K562 (cell line): Measurements from ENCODE around the gene ITPK1. TPM values are rescaled to one million over a fixed set of nuclear protein-coding genes. Genes with fewer than 3 reads are reported as not detected.

ENCODE experiments used
- CREB1 ChIP-seq, 2 experiments: sonication (generic) in 1 of 2; formaldehyde crosslinking in 1 of 2; IDR thresholded peaks; 2 replicates each; pipeline versions ENCODE4 v1.6.1 to v1.8.0; 2012 to 2022; ENCODE audit warnings: inconsistent platforms in 1 of 2, mild to moderate bottlenecking in 1 of 2, missing genetic modification reagents in 1 of 2, moderate library complexity in 1 of 2
- MXI1 ChIP-seq: IDR thresholded peaks from 2 replicates; pipeline ENCODE4 v1.6.1; 2011; ENCODE audit warnings: low read depth, mild to moderate bottlenecking, improper control_type of control experiment, low read length
- NBN ChIP-seq: fragments of 450-650 bp; IDR thresholded peaks from 2 replicates; pipeline ENCODE4 v1.6.1; 2016; ENCODE audit warnings: low read depth, mild to moderate bottlenecking
- SRSF1 ChIP-seq: fragments of 200-400 bp; formaldehyde crosslinking; IDR thresholded peaks from 2 replicates; pipeline ENCODE4 v1.6.1; 2017; ENCODE audit warnings: mild to moderate bottlenecking, low read depth, low read length, moderate library complexity
- TBL1XR1 ChIP-seq, 2 experiments: IDR thresholded peaks; 2 replicates each; pipeline ENCODE4 v1.6.1; 2012; ENCODE audit warnings: improper control_type of control experiment in 2 of 2, low read length in 2 of 2, mild to moderate bottlenecking in 1 of 2
- ZBTB7A ChIP-seq: IDR thresholded peaks from 2 replicates; pipeline ENCODE4 v1.6.1; 2011; ENCODE audit warnings: low read depth, mild to moderate bottlenecking, low read length, moderate library complexity, borderline replicate concordance; ENCODE audit not compliant: control insufficient read depth
- ZNF197 ChIP-seq: fragments of 200-800 bp; sonication (Bioruptor generic); IDR thresholded peaks from 2 replicates; pipeline ENCODE4 v1.6.1; 2016; ENCODE audit warnings: low read depth, missing genetic modification characterization, missing compliant biosample characterization
- polyA plus RNA-seq, 8 experiments: library from polyadenylated mRNA; depleted of rRNA in 4 of 8; stranded (reverse) in 5 of 8; unstranded in 3 of 8; fragments of >200 nt; fragmentation: Nextera tagmentation in 2 of 8; fragmentation: Illumina TruSeq in 1 of 8; extraction: Ambion mirVana in 2 of 8; extraction: Trizol in 1 of 8; gene quantifications; 2 replicates each; pipeline versions ENCODE4 v1.2.1 to v1.2.3, GENCODE V29; 2011 to 2014; ENCODE audit warnings: inconsistent platforms in 1 of 8, missing spikeins in 1 of 8
- total RNA-seq, 7 experiments: library from RNA; depleted of rRNA in 6 of 7; stranded (reverse); fragments of >200 nt in 6 of 7; fragmentation: Illumina TruSeq in 2 of 7; extraction: Trizol in 2 of 7; gene quantifications; 2 replicates each; pipeline versions ENCODE4 v1.2.1 to v1.2.3, GENCODE V29; 2011 to 2021; ENCODE audit warnings: low replicate concordance in 1 of 7
- TF ChIP-seq, protein P1 (sequence below), 2 experiments: fragments of 450-650 bp in 1 of 2; sonication (generic) in 1 of 2; formaldehyde crosslinking; conservative IDR thresholded peaks; 2 replicates each; pipeline versions ENCODE4 v1.4.0 to v1.8.1; 2020 to 2022; ENCODE audit warnings: mild to moderate bottlenecking in 1 of 2, missing genetic modification reagents in 1 of 2
- TF ChIP-seq, protein P2 (sequence below): fragments of 450-650 bp; formaldehyde crosslinking; IDR thresholded peaks from 2 replicates; pipeline ENCODE4 v1.4.0; 2020; ENCODE audit warnings: mild to moderate bottlenecking, moderate library complexity
- TF ChIP-seq, protein P3 (sequence below): fragments of 250-450 bp; sonication (Bioruptor Pico); IDR thresholded peaks from 2 replicates; pipeline ENCODE4 v1.9.0; 2021; ENCODE audit warnings: mild to moderate bottlenecking

The ITPK1 gene
- total and polyA plus RNA-seq, 9 of the 15 experiments (the other 6 are each of a cell fraction or from before 2014, with no cell fraction given) = 1.2 to 39.2 (median 23.0) TPM

DNA sequence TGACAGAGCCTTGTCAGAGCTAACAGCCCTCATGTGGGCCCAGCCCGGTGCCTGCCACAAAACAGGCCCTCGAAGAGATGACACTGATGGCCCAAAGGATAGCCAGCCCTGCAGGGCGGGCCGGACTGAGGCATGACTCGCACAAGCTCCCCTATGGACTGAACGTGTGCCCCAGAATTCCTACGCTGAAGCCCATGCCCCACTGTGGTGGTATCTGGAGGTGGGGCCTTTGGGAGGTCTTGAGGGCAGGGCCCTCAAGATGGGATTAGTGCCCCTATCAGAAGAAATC is 154.2 kb downstream of the ITPK1 start (continued):
- TF ChIP-seq, protein P1, sequence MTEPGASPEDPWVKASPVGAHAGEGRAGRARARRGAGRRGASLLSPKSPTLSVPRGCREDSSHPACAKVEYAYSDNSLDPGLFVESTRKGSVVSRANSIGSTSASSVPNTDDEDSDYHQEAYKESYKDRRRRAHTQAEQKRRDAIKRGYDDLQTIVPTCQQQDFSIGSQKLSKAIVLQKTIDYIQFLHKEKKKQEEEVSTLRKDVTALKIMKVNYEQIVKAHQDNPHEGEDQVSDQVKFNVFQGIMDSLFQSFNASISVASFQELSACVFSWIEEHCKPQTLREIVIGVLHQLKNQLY (CRISPR knock-in tag; conservative IDR thresholded peaks at IDR 0.05) = no peak
- TF ChIP-seq TBL1XR1 (IDR thresholded peaks at IDR 0.05; ENCODE audit: low read length in 2 of 2) (no peak), MXI1 (no peak), SRSF1 (no peak), ZBTB7A (no peak), ZNF197 (no peak), NBN (no peak), CREB1 (IDR thresholded peaks at IDR 0.05) (no peak), CREB1 (CRISPR knock-in tag; IDR thresholded peaks at IDR 0.05) (no peak)
- TF ChIP-seq, protein P2, sequence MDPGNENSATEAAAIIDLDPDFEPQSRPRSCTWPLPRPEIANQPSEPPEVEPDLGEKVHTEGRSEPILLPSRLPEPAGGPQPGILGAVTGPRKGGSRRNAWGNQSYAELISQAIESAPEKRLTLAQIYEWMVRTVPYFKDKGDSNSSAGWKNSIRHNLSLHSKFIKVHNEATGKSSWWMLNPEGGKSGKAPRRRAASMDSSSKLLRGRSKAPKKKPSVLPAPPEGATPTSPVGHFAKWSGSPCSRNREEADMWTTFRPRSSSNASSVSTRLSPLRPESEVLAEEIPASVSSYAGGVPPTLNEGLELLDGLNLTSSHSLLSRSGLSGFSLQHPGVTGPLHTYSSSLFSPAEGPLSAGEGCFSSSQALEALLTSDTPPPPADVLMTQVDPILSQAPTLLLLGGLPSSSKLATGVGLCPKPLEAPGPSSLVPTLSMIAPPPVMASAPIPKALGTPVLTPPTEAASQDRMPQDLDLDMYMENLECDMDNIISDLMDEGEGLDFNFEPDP (CRISPR knock-in tag) = no peak
- TF ChIP-seq, protein P3, sequence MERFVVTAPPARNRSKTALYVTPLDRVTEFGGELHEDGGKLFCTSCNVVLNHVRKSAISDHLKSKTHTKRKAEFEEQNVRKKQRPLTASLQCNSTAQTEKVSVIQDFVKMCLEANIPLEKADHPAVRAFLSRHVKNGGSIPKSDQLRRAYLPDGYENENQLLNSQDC (CRISPR knock-in tag) = no peak
